ENCODE data around the gene ANKRD13A. TPM values are rescaled to one million over a fixed set of nuclear protein-coding genes. Genes with fewer than 3 reads are reported as not detected.

The ANKRD13A gene
- total and polyA plus RNA-seq, 2 of the 13 experiments (the other 11 are each of a cell fraction or from before 2014, with no cell fraction given), result 34.1 to 41.6 TPM

DNA sequence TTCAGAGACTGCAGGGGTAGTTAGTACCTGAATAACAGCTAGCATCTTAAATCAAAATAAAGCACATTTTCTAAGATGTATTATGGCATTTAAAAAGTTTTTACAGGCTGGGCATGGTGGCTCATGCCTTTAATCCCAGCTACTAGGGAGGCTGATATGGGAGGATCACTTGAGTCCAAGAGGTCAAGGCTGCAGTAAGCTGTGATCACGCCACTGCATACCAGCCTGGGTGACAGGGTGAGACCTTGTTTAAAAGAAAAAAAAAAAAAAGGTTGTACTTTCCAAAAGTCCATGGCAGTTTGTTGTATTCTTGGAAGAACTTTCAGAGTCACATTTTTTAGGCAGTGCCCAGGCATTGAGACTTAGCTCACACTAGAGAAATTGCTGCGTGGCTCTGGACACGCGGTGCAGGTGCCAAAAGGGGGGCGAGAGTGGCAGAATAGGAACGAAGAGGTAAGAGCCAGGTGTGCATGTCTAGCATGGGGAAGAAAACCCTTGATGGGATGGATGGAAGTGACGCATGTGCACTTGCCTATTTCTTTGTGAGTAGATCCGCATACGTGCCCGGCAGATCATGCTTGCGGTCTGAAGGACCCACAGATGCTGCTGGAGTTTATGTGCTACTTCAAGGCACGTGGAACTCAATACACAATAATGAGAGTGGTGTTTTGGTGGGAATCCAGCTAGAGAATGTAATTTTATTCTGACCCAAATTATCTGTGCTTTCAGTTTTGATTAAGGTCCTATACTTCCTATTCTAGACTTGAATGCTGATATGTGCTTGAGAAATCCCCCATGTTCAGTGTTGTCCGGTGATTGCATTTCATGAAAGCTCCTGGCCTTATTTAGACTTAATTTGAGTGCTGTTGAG lies 11.9 kb downstream of the ANKRD13A start (continued):
- TF ChIP-seq, protein P1, sequence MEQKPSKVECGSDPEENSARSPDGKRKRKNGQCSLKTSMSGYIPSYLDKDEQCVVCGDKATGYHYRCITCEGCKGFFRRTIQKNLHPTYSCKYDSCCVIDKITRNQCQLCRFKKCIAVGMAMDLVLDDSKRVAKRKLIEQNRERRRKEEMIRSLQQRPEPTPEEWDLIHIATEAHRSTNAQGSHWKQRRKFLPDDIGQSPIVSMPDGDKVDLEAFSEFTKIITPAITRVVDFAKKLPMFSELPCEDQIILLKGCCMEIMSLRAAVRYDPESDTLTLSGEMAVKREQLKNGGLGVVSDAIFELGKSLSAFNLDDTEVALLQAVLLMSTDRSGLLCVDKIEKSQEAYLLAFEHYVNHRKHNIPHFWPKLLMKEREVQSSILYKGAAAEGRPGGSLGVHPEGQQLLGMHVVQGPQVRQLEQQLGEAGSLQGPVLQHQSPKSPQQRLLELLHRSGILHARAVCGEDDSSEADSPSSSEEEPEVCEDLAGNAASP (CRISPR knock-in tag; IDR thresholded peaks at IDR 0.05; ENCODE audit: borderline replicate concordance), result peak; percentile 31; the same call in 1 of the 2 replicates
- TF ChIP-seq MBD4 (IDR thresholded peaks at IDR 0.05; ENCODE audit: borderline replicate concordance, low read length) (no peak), ZNF766 (CRISPR knock-in tag; IDR thresholded peaks at IDR 0.05; ENCODE audit: borderline replicate concordance) (no peak), ZNF644 (CRISPR knock-in tag; IDR thresholded peaks at IDR 0.05; ENCODE audit: low read depth) (no peak), ZNF691 (CRISPR knock-in tag; IDR thresholded peaks at IDR 0.05; ENCODE audit: borderline replicate concordance, low read depth) (no peak), DNMT1 (CRISPR knock-in tag; IDR thresholded peaks at IDR 0.05) (no peak), ISX (CRISPR knock-in tag; conservative IDR thresholded peaks at IDR 0.05) (no peak), BRD4 (CRISPR knock-in tag; IDR thresholded peaks at IDR 0.05) (no peak), SAP130 (CRISPR knock-in tag; IDR thresholded peaks at IDR 0.05; ENCODE audit: low read depth) (peak; percentile 70), MIER2 (CRISPR knock-in tag; IDR thresholded peaks at IDR 0.05) (no peak), ZNF136 (CRISPR knock-in tag; IDR thresholded peaks at IDR 0.05; ENCODE audit: low read depth) (no peak), RARG (CRISPR knock-in tag; IDR thresholded peaks at IDR 0.05; ENCODE audit: low read depth) (no peak), ZSCAN21 (CRISPR knock-in tag; IDR thresholded peaks at IDR 0.05; ENCODE audit: borderline replicate concordance) (no peak), ZZZ3 (CRISPR knock-in tag; IDR thresholded peaks at IDR 0.05; ENCODE audit: borderline replicate concordance) (no peak), FOXA3 (CRISPR knock-in tag; IDR thresholded peaks at IDR 0.05) (peak; percentile 35; the same call in 1 of the 2 replicates), ZNF746 (CRISPR knock-in tag; IDR thresholded peaks at IDR 0.05) (no peak), SMC3 (IDR thresholded peaks at IDR 0.05; ENCODE audit: low read length) (0 out of 2 replicates have a peak, but pooled peaks have one; percentile 2)
- TF ChIP-seq, protein P2, sequence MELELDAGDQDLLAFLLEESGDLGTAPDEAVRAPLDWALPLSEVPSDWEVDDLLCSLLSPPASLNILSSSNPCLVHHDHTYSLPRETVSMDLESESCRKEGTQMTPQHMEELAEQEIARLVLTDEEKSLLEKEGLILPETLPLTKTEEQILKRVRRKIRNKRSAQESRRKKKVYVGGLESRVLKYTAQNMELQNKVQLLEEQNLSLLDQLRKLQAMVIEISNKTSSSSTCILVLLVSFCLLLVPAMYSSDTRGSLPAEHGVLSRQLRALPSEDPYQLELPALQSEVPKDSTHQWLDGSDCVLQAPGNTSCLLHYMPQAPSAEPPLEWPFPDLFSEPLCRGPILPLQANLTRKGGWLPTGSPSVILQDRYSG (CRISPR knock-in tag; IDR thresholded peaks at IDR 0.05), result no peak
- TF ChIP-seq, protein P3, sequence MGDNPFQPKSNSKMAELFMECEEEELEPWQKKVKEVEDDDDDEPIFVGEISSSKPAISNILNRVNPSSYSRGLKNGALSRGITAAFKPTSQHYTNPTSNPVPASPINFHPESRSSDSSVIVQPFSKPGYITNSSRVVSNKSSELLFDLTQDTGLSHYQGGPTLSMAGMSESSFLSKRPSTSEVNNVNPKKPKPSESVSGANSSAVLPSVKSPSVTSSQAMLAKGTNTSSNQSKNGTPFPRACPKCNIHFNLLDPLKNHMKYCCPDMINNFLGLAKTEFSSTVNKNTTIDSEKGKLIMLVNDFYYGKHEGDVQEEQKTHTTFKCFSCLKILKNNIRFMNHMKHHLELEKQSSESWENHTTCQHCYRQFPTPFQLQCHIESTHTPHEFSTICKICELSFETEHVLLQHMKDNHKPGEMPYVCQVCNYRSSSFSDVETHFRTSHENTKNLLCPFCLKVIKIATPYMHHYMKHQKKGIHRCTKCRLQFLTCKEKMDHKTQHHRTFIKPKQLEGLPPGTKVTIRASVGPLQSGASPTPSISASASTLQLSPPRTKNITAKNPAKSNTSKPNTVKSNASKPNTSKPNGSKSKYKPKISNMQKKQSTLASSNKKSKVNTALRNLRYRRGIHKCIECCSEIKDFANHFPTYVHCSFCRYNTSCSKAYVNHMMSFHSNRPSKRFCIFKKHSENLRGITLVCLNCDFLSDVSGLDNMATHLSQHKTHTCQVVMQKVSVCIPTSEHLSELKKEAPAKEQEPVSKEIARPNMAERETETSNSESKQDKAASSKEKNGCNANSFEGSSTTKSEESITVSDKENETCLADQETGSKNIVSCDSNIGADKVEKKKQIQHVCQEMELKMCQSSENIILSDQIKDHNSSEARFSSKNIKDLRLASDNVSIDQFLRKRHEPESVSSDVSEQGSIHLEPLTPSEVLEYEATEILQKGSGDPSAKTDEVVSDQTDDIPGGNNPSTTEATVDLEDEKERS (CRISPR knock-in tag; IDR thresholded peaks at IDR 0.05), result peak; percentile 82
- TF ChIP-seq, protein P4, sequence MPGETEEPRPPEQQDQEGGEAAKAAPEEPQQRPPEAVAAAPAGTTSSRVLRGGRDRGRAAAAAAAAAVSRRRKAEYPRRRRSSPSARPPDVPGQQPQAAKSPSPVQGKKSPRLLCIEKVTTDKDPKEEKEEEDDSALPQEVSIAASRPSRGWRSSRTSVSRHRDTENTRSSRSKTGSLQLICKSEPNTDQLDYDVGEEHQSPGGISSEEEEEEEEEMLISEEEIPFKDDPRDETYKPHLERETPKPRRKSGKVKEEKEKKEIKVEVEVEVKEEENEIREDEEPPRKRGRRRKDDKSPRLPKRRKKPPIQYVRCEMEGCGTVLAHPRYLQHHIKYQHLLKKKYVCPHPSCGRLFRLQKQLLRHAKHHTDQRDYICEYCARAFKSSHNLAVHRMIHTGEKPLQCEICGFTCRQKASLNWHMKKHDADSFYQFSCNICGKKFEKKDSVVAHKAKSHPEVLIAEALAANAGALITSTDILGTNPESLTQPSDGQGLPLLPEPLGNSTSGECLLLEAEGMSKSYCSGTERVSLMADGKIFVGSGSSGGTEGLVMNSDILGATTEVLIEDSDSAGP (CRISPR knock-in tag; IDR thresholded peaks at IDR 0.05; ENCODE audit: borderline replicate concordance), result no peak

All from HepG2 (cell line).